ENCODE measurements around the gene MUC6.
"Not testable (repeated sequence)": the region's sequence is repeated elsewhere in the genome, so short reads cannot be mapped to it uniquely, and the experiment has no call there.

Gene MUC6

DNA sequence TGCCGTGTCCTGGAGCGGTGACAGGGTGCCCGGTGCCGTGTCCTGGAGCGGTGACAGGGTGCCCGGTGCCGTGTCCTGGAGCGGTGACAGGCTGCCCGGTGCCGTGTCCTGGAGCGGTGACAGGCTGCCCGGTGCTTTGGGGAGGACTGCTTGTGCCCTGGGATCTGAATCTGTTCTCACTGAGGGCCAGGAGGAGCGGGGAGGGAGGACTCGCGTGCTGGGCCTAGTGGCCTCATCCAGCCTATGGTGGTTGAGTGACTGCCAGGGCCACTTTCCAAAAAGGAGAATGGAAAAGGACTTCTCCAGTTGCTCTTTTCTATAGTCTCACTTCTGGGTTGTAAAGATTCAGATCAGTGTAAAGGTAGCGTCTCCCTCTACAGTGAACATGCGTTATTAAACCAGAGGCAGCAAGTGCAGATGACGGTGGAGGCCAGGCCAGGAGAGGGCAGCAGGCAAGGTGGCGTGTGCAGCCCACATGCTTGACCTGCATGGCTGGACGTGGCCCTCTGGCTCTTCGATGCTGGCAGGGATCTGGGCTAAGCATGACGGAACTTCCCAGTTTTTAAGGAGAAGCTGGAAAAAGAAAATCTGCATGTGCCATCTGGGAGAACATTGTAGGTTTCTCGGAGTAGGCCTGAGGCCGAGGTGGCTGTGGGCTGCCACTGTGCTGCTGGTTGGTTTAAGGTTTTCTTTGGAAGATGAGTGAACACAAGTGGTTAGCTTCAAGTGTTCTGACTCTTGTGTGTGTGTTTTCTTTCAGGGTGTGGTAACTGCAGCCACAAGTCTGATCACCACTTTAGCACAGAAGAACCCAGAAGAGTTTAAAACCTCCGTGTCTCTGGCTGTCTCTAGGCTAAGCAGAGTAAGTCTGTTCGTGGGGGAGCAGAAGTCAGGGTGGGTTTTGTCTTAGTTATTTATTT lies 55.8 kb downstream of the MUC6 start:
- DNase-seq: no peak

DNA sequence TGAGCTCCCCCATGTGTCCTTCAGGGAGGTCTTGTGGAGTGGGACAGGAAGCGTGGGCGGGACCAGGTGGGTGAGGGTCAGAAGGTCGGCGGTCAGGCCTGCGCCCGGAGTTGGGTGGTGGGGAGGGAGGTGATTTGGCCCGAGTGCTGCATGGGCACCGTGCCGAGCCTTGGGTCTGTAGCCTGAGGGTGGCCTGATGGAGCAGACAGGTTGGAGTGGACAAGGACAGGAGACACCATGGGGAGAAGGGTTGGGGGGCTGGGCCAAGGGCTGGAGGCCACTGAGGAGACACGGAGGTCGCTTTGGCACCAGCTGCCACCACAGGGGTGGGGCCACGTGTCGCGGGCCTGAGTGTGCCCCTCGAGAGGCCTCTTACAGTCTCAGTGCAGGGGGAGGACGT lies 57.7 kb downstream of the MUC6 start:
- DNase-seq: no peak

DNA sequence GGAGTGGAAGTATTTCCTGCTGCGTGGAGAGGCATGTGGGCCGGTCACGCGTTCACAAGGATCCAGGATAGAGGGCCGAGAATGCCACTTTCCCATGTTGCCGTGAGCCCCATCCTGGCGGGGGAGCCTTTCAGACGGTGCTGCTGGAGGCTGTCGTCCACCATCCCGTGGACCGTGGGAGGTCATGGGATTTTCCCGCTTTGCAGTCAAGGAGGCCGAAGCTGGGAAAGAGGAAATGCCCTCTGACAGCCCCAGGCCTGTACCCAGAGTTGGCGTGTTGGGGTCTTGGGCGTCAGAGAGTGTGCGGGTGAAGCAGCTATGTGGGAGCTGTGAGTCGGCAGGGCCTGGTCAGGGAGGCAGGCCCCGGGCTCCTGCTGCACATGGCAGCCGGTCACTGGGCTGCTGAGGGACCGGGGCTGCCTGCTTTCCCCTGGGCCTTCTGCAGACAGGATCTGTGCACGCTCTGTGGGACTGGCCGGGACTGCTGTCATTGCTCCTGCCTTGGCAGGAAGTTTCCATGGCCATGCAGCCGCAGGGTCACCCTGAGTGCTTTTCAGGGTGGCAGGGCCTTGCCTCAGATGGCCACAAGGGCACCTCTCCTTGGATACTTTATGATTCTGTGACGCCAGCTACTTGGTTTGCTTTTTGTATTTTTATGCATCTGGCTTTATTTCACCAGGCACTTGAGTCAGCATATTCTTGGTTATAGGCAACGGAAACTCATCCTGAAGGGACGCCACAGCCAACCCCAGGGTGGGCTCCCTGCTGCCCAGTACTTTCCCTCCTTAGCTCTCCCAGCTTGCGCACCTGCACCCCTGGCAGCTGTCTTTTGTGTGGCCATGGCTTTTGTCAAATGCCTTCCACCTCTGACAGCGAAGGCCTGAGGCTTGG lies 58.4 kb downstream of the MUC6 start:
- no peak for DNase-seq

DNA sequence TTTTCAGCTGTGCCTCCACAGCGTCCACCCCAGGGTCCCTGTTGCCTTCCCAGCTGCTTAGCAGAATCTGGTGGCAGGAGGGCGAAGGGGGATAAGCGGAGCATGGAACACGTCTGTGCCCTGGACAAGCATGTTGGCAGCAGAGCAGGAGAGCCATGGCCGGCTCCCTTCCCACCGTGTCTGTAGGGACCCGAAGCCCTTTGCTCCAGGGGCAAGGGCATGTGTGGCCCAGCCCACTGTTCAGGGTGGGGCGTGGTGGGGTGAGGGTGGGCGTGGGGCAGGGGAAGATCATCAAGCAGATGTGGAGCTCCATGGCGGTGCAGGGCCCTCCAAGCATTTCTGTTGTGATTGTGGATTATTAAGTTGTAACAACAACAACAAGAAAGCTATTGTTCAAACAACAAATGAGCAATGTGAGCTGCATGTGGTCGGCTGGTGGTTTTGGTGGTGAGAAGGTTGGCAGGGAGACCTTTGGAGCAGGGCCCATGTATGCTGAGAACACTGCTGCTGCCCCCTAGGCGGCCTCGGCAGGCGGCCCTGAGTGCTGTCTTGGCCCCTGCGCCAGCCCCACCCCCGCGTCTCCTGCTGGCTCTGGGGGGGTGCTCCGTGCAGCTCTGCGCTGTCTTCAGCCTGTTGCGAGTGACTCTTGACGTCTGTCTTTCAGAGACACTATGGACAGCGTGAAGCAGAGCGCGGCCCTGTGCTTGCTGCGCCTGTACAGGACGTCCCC lies 59.9 kb downstream of the MUC6 start:
- DNase-seq: no peak

DNA sequence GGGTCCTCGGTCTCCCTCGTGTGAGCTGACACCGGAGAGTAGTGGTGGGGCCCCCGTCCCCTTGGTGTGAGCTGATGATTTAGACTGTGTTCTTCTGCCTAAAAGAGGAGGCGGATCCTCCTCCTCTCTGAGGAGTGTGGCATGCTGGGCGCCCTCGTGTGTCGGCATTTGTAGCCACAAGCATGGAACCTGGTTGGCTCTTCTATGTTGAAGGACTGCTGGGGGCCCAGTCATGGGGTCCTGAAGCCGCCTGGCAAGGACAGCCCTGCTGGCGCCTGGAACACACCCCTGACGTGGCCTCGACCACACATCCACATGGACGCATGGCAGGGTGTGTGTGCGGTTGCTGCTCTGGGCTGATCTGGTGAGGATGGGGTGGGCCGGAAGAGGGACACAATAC lies 60.7 kb downstream of the MUC6 start:
- no peak for DNase-seq

DNA sequence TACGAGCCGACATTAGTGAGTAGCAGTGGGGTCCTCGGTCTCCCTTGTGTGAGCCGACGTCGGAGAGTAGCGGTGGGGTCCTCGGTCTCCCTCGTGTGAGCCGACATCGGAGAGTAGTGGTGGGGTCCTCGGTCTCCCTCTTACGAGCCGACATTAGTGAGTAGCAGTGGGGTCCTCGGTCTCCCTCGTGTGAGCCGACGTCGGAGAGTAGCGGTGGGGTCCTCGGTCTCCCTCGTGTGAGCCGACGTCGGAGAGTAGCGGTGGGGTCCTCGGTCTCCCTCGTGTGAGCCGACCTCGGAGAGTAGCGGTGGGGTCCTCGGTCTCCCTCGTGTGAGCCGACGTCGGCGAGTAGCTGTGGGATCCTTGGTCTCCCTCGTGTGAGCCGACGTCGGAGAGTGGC lies 61.1 kb downstream of the MUC6 start:
- DNase-seq: not testable (repeated sequence)

DNA sequence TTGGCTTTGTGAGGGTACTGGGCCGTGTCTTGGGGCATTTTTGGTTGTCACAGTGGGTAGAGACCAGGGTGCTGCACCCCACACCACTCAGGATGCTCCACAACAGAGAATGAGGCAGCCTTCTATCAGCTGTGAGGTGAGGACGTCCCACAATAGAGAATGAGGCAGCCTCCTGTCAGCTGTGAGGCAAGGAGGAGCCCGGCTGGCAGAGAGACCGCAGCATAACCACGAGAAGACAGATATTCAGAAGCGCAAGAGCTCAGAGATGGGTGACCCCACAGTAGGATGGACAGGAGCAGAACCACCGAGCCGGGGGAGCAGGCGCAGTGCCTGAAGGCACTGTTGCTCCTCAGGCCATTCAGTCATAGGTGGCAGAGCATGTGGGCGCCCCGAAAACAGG lies 63.3 kb downstream of the MUC6 start:
- no peak for DNase-seq

DNA sequence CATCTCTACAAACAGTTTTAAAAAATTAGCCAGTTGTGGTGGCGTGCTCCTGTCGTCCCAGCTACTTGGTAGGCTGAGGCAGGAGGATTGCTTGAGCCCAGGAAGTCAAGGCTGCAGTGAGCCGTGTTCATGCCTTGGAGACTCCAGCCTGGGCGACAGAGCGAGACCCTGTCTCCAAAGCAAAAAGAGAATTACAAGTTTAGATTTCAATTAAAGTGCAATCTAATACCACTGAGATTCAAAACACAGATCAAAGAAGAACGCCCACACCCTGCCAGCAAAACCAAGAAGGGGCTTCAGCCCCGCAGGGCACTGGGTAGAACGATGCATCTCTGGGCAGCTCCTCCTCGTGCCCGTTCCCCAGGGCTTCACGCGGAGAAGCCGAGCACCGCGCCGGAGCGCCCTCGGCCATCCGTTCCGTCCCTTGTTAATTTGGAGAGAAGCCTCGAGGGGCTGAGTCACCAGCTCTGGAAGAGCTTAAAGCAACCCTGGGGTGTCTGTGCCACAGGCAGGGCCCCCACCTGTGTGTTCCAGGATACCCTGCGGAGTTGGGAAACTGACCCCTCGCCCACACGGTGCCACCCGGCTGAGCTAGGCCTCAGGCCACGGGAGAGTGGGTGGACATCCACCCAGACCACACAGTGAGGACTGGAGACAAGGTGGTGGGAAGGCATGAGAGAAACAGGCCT lies 63.9 kb downstream of the MUC6 start:
- DNase-seq: no peak

DNA sequence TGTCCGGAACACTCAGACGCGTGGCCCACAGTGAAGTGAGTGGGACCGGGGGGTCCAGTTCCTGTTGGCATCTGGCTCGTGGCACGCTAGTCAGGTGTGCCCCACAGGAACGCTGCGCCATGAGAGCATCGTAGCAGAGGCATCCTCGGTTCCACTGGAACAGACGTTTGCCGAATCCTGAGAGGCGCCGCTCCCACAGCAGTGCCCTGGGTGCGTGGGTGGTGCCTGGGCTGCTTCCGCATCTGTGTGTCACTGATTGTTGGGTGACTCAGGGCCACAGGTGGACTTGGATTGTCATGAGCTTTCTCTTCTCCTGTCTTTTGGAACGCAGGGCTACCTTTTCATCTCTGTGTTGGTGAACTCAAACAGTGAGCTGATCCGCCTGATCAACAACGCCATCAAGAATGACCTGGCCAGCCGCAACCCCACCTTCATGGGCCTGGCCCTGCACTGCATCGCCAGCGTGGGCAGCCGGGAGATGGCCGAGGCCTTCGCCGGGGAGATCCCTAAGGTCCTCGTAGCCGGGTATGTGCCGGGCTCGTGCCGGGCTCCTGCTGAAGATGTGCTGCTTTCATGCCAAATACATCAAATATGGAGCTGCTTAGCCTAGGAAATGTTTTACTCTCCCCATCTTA lies 64.7 kb downstream of the MUC6 start:
- DNase-seq: no peak

DNA sequence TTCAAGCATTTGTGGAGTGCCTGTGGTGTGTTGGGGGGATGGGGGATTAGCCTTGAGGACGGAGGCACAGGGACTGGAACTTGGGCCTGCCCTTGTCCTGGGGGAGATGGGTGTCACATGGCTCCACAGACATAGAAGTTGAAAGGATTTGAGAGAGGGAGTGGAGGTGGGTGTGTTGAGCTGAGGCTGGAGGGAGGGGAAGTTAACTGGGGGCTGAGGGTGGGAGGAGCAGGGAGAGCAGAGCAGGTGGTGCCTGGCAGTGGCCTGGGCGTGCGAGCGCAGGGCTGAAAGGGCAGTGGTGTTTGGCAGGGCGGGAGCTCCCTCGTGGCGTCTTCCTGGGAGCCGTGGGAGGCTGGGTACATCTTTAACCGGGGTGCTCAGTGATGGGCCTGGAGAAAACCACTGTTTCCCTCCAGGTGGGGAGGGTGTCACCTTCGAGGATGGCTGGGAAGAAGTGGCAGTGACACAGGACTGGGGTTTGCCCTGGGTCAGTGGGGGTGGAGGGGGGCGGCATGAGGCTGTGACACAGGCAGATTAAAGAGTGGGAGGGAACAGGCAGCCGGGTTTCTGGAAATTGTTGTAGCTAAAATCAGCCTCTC lies 65.3 kb downstream of the MUC6 start:
- no peak for DNase-seq

DNA sequence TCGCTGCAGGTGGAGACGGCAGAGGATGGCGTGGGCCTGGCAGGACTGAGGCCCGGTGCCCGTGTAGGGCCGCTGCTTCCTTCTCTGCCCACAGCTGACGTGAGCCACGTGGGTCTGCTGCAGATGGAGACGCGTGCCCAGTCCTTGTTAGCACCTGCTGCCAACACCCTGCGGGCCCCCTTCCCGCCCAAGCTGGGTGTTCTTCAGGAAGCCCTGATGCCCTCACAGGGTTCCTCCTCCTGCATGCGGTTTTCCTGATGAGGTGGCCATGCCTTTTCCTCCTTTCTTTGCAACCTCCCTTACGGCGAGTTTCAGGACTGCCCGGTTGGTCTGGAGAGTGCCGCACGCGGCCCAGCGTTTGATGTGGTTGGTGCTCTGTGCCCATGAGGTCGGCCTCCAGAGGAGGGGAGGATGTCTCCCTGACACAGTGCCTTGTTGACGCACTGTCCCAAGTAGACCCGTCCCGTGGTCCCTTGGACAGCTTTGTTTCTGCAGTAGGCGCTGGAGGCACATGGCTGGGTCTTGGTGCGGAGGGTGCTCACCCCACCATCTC lies 66.1 kb downstream of the MUC6 start:
- no peak for DNase-seq

DNA sequence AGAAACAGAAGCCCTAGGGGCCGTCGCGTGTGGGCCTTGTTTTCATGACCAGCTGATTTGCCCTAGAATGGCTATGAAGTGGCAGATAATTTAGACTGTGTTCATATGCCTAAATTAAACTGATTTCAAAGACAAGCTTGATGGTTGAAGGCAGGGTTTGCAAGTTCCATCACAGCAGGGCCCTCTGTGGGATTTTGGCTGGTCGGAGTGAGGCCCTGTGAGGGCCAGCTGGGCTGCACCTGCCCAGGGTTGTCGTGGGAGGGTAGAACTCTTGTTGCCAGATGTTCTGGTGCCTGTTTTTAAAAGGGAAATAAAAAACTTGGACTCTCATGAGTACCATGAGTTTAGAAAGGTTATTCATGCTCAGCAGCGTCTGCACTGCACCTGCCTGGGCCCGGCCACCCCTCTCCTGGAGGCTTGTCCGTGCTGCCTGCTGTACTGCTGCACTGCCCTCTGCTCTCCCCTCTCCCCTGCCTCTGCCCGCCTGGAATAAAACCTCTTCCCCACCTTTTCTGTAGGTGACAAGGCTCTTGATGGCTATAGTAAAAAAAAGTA lies 66.8 kb downstream of the MUC6 start:
- DNase-seq: no peak

DNA sequence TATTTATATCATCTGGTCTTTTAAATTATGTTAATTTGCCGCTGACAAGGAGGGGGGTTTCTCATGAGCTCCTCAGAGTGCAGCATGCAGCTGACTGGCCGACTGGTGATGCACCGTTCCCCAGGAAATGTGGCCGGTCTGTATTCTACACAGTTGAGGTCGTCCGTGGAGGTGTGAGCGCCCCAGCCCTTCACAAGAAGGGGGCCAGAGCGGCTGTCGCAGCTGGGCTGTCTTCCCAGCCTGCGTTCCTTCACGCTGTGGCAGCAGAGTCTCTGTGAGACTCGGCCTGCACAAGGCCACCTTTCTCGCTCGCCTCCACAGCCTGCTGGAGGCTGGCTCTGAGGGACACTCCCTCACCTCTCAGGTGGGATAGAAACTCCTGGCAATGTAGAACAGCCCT lies 67.7 kb downstream of the MUC6 start:
- no peak for DNase-seq

DNA sequence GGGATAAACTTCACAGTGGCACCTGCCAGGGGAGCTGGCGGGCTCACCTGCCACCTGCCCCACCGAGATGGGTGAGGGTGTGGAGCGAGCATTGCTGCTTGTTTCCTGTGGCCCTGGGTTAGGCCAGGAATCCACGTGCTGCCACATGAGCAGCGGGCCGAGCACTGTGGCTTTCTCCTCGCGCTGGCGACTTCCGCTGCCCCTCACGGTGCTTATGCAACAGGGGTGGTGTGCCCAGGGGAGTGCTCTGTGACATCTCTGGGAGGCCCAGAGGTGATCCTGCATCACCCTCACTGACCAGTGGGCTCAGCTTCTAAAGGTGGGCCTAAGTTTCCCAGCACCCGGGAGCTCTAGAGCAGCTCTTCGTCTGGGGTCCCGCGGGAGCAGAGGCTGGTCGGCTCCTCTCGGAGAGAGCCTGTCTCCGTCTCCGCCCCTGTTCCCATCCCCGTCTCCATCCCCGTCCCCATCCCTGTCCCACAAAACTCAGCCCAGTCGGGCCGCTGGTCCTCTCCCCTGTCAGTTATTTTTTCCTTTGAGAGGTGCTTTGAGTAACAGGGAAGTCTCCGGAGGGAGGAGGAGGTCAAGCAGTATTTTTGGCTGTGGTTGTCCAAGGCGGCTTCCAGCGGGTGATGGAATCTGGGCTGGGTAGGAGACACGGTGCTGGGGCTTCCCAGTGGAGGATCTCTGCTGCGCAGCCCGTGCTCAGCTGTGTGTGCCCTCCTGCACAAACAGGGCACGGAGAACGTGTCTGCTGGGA lies 68.3 kb downstream of the MUC6 start:
- DNase-seq: no peak

DNA sequence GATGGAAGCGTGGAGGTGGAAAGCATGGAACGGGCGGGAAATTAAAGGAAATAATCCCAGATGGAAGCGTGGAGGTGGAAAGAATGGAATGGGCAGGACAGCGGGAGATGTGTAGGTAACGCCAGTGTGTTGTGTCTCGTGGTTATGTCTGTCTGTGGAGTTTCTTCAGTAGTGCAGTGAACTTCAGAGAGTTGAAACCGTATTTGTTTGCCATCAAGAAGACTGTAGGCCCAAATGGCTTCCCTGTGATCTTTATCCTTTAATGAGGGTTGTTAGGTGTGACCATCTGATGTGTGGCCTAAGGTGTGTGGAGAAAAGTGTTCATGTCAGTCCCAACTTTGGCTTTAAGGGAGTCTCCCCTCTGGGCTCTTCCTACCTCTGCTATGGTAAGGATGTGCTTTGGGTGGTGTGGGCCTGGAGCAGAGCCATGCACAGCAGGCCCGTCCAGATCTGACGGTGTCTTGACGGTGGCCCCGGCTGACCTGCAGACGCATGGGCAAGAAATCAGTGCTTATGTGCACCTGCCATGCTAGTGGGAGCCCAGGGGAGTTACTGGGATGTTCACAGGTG lies 71.2 kb downstream of the MUC6 start:
- DNase-seq: no peak

DNA sequence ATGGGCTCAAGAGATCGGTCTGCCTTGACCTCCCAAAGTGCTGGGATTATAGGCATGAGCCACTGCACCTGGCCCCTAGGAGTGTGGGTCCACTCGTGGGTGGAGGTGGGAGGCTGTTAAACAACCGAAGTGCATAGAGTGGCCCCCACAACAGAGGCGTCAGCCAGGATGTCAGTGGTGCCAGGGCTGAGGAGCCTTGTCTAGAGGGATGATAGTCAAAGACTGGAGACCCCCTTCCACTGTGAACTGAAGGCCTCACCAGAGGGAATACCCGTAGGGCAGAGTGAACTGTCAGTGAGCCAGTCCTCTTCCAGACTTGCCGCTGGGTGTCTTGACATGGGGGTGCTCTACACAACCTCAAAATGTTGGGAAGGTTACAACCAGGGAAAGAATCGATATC lies 72.7 kb downstream of the MUC6 start:
- no peak for DNase-seq

Data from NCI-H187 treated with DMSO at 0.1 percent for 48 hours (cell line).